H1 (cell line): ENCODE data around the gene GRM5.

Source experiments
- ATF3 ChIP-seq: IDR thresholded peaks from 2 replicates; pipeline ENCODE4 v1.6.1; 2011; ENCODE audit warnings: low read depth, mild to moderate bottlenecking, low read length; ENCODE audit not compliant: insufficient read depth
- CTCF ChIP-seq, 3 experiments: IDR thresholded peaks; 1 replicate in 2 of 3; 2 replicates in 1 of 3; pipeline versions ENCODE4 v1.5.1 to v1.6.1; 2011; ENCODE audit warnings: low read length in 3 of 3, mild to moderate bottlenecking in 3 of 3, inconsistent platforms in 2 of 3, low read depth in 1 of 3, moderate library complexity in 1 of 3; ENCODE audit not compliant: insufficient read depth in 1 of 3; ENCODE audit errors: control extremely low read depth in 1 of 3
- FOSL1 ChIP-seq: IDR thresholded peaks from 2 replicates; pipeline ENCODE4 v1.6.1; 2011; ENCODE audit warnings: mild to moderate bottlenecking, low read depth, low read length, moderate library complexity; ENCODE audit not compliant: insufficient read depth
- GTF2F1 ChIP-seq: IDR thresholded peaks from 2 replicates; pipeline ENCODE4 v1.6.1; 2012; ENCODE audit warnings: low read depth, low read length, improper control_type of control experiment, borderline replicate concordance
- HDAC6 ChIP-seq: IDR thresholded peaks from one replicate; pipeline ENCODE4 v1.7.1; 2012; ENCODE audit warnings: low read depth, mild to moderate bottlenecking, inconsistent platforms, low read length, moderate library complexity
- JUN ChIP-seq: IDR thresholded peaks from 2 replicates; pipeline ENCODE4 v1.6.1; 2011; ENCODE audit warnings: low read depth, mild to moderate bottlenecking, improper control_type of control experiment, low read length
- JUND ChIP-seq: IDR thresholded peaks from 2 replicates; pipeline ENCODE4 v1.6.1; 2011; ENCODE audit warnings: mild to moderate bottlenecking, improper control_type of control experiment, low read length
- NRF1 ChIP-seq: IDR thresholded peaks from 2 replicates; pipeline ENCODE4 v1.6.1; 2011; ENCODE audit warnings: mild to moderate bottlenecking, low read depth, low read length, improper control_type of control experiment
- POLR2AphosphoS5 ChIP-seq: IDR thresholded peaks from 2 replicates; pipeline ENCODE4 v1.6.1; 2011; ENCODE audit warnings: low read depth, low read length
- SIN3A ChIP-seq, 2 experiments: IDR thresholded peaks in 1 of 2; conservative IDR thresholded peaks in 1 of 2; 2 replicates each; pipeline ENCODE4 v1.6.1; 2011 to 2012; ENCODE audit warnings: low read length in 2 of 2, improper control_type of control experiment in 1 of 2, low read depth in 1 of 2, mild to moderate bottlenecking in 1 of 2
- SUZ12 ChIP-seq: fragments of 200-600 bp; sonication (generic); IDR thresholded peaks from 2 replicates; pipeline ENCODE4 v1.6.1; 2012; ENCODE audit warnings: mild to moderate bottlenecking, inconsistent platforms, low read length, moderate library complexity, mixed read lengths
- TAF1 ChIP-seq: IDR thresholded peaks from 2 replicates; pipeline ENCODE4 v1.6.1; 2011; ENCODE audit warnings: mild to moderate bottlenecking, low read depth, low read length
- ZNF274 ChIP-seq: IDR thresholded peaks from 2 replicates; pipeline ENCODE4 v1.7.0; 2012; ENCODE audit warnings: low read length, borderline replicate concordance; ENCODE audit errors: extremely low read depth

- TF ChIP-seq JUND, result no peak
- TF ChIP-seq CTCF (IDR thresholded peaks at IDR 0.05; ENCODE audit: control extremely low read depth in 1 of 3, insufficient read depth in 1 of 3, low read depth in 1 of 3, low read length in 3 of 3), result no peak
- no peak for TF ChIP-seq ZNF274
- no peak for TF ChIP-seq SUZ12
- no peak for TF ChIP-seq SIN3A (conservative IDR thresholded peaks at IDR 0.05 in 1 of 2, IDR thresholded peaks at IDR 0.05 in 1 of 2; ENCODE audit: low read depth in 1 of 2, low read length in 2 of 2)
- no peak for TF ChIP-seq NRF1
- no peak for TF ChIP-seq JUN
- no peak for TF ChIP-seq GTF2F1
- TF ChIP-seq TAF1, result no peak
- TF ChIP-seq ATF3, result no peak
- TF ChIP-seq HDAC6, result no peak
- no peak for TF ChIP-seq POLR2AphosphoS5
- TF ChIP-seq FOSL1, result no peak
Measured at GRCh38 chr11:88704485-88704884, 361.3 kb downstream of the GRM5 start.
